ENCODE measurements around the gene LIMK2. TPM values are rescaled to one million over a fixed set of nuclear protein-coding genes. Genes with fewer than 3 reads are reported as not detected.

Gene LIMK2
- total RNA-seq, 2 donors from 2014 or later: 27.5 to 79.8 TPM

DNA sequence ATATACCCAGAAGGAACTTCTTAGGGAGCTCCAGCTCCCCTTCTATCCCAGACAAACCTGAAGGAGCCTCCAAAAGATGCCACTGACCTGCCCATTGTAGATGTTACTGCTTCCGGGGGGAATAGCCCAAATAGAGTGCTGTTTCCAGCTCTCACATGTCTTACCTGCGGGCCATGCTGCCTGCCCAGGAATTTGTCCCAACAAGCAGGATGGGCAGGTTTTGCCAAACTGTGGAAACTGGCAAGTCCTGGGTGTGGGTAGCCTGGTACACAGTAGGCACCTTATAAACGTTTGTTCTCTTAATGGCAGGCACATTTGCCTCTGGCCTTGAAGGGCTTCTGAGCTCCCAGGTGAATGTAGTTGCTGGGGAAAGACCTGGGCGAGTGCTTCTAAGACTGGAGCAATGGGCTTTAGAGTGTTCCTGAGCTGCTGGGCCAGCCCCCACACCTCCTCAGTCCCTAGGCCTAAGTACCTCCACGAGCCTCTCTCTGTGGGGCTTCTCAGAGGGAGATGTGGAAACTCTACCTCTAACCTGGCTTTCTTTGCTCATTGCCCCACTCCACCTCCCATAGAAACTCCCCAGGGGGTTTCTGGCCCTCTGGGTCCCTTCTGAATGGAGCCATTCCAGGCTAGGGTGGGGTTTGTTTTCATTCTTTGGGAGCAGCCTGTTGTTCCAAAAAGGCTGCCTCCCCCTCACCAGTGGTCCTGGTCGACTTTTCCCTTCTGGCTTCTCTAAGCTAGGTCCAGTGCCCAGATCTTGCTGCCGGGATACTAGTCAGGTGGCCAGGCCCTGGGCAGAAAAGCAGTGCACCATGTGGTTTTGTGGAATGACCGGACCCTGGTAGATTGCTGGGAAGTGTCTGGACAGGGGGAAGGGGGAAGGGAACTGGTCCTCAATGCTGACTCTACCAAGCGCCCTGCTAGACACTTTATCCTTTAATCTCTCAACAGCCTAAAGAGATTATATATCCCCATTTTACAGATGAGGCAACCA is 37.2 kb downstream of the LIMK2 start:
- no peak for TF ChIP-seq POLR2A (IDR thresholded peaks at IDR 0.05)
- TF ChIP-seq, protein P1, sequence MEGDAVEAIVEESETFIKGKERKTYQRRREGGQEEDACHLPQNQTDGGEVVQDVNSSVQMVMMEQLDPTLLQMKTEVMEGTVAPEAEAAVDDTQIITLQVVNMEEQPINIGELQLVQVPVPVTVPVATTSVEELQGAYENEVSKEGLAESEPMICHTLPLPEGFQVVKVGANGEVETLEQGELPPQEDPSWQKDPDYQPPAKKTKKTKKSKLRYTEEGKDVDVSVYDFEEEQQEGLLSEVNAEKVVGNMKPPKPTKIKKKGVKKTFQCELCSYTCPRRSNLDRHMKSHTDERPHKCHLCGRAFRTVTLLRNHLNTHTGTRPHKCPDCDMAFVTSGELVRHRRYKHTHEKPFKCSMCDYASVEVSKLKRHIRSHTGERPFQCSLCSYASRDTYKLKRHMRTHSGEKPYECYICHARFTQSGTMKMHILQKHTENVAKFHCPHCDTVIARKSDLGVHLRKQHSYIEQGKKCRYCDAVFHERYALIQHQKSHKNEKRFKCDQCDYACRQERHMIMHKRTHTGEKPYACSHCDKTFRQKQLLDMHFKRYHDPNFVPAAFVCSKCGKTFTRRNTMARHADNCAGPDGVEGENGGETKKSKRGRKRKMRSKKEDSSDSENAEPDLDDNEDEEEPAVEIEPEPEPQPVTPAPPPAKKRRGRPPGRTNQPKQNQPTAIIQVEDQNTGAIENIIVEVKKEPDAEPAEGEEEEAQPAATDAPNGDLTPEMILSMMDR (IDR thresholded peaks at IDR 0.05): no peak
- DNase-seq (no peak), ATAC-seq (no peak)
- intact Hi-C loops (cut with DNase I): no loop called here
- no peaks in the 10 kb centered on the region for H3K9me3 ChIP-seq
- H3K4me1 ChIP-seq: peaks cover 76% of the 10 kb centered on the region
- H3K27me3 ChIP-seq: no peaks in the 10 kb centered on the region
- H3K27ac ChIP-seq: peak overlapping the region; percentile 18 to 81 (median 74)
- no peak overlapping the region for H3K4me3 ChIP-seq
- H3K36me3 ChIP-seq (replicated peaks in 1 of 2; ENCODE audit: insufficient read depth in 1 of 2, low read depth in 2 of 2): no peaks in the 10 kb centered on the region
- WGBS, 2 donors: 49 to 53% methylated on average over 6 to 9 of the region's 9 CpGs

DNA sequence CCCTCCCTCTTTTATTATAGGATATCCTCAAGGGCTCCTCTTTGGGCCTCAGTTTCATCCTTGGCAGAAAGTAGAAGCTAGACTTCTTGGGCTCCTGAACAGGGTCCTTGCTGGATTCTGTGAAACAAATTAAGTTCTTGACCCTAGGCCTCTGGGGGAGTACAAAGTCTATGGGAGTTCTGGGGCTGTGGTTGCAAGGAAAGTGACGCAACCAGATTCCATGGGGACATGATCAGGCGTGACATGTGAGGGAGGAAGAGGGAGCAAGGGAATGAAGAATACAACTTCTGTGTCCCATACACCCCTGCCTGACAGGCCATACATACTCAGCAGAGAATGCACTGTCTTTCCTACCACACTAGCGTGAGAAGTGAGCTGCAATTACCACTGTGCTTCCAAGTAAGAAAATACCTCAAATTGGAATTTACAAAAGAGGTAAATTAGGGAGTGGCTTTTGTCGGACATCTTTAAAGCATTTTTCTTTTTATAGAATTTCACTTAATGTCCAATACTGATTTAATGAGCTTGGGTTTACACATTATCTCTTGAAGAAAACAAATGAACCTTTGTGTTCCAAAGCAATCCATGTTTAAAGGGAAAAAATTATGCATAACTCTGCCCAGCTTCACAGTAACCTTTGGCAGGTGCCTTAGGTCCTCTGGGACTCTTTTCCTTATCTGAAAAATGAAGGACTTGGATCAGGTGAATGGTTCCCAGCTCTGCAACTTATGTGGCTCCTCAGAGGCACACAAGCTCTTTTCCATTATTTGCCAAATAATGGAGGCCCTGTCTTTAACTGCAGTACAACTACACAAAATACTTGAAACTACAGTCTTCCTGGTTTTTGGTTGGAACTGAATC is 38.9 kb downstream of the LIMK2 start:
- no peak for TF ChIP-seq POLR2A (IDR thresholded peaks at IDR 0.05)
- TF ChIP-seq, protein P1 (IDR thresholded peaks at IDR 0.05): no peak
- Histone ChIP-seq H3K27ac (peak overlapping the region; percentile 18 to 81 (median 74)), H3K4me1 (peaks cover 82% of the 10 kb centered on the region), H3K36me3 (replicated peaks in 1 of 2; ENCODE audit: insufficient read depth in 1 of 2, low read depth in 2 of 2) (no peaks in the 10 kb centered on the region), H3K27me3 (no peaks in the 10 kb centered on the region), H3K4me3 (no peak overlapping the region), H3K9me3 (no peaks in the 10 kb centered on the region)
- intact Hi-C loops (cut with DNase I): no loop called here
- DNase-seq: peak in 1 of 4 donors; percentile 42
- 16 to 19% methylated on average over 4 of the region's 4 CpGs for WGBS, 2 donors
- peak; percentile 7 for ATAC-seq

DNA sequence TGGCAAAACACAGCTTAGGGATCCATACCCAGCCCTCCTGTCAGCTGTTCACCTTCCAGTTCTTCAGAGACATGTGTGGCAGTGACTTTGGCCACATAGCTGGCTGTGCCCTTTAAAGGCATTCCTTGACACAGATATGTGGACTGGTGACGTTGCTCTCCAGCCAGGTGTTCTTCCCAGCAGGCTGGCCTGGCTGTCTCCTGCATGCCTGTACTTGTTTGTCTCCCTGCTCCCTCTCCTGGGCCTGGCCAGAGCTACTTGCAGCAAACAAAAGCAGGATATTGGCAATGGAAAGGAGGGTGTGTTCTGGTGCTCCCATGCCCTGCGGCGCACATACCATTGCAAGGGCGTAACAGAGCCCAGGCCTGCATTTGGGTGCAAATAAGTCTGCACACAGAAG is 41.9 kb downstream of the LIMK2 start:
- Histone ChIP-seq H3K36me3 (replicated peaks in 1 of 2; ENCODE audit: insufficient read depth in 1 of 2, low read depth in 2 of 2) (peaks cover 0 to 4% of the 10 kb centered on the region in 2 donors), H3K9me3 (no peaks in the 10 kb centered on the region), H3K4me1 (peaks cover 67% of the 10 kb centered on the region), H3K27ac (peak overlapping the region; percentile 48 to 81 (median 71)), H3K4me3 (no peak overlapping the region), H3K27me3 (no peaks in the 10 kb centered on the region)
- DNase-seq (peak; percentile 82 to 92 (median 89)), ATAC-seq (peak; percentile 86)
- 12 to 39% methylated on average over 4 of the region's 4 CpGs for WGBS, 2 donors
- no peak for TF ChIP-seq POLR2A (IDR thresholded peaks at IDR 0.05)
- TF ChIP-seq, protein P1 (IDR thresholded peaks at IDR 0.05): peak in 4 of 7 experiments; percentile 47 to 61 (median 55)
- intact Hi-C loops (cut with DNase I): no loop called here

DNA sequence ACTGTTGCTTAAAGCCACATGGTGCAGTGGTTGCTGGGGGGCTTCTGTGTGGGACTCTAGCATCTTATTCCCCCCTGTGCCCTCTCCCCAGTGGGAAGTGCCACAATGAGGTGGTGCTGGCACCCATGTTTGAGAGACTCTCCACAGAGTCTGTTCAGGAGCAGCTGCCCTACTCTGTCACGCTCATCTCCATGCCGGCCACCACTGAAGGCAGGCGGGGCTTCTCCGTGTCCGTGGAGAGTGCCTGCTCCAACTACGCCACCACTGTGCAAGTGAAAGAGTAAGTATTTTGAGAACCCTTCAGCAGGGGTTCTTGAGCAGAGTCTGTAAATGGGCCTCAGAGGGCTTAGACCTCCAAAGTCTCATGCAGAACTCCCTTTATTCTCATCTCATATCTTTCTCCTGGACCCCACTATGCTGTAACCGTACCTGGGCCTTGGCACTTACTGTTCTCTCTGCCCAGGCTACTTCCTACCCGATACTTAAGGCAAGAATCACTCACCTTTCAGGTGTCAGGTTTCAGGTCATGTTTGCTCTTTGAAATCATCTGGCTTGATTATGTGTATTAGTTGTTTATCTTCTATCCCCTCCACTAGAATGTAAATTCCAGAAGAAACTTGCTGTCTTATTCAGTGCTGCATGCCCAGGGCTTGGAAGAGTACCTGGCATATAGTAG is 47.8 kb downstream of the LIMK2 start:
- H3K9me3 ChIP-seq: no peaks in the 10 kb centered on the region
- WGBS, 2 donors: 69 to 73% methylated on average over 6 to 8 of the region's 8 CpGs
- H3K36me3 ChIP-seq (replicated peaks in 1 of 2; ENCODE audit: insufficient read depth in 1 of 2, low read depth in 2 of 2): peaks cover 0 to 21% of the 10 kb centered on the region in 2 donors
- DNase-seq (no peak), ATAC-seq (no peak)
- no peak overlapping the region for H3K4me3 ChIP-seq
- peaks cover 15% of the 10 kb centered on the region for H3K4me1 ChIP-seq
- TF ChIP-seq, protein P1 (IDR thresholded peaks at IDR 0.05): no peak
- no peak for TF ChIP-seq POLR2A (IDR thresholded peaks at IDR 0.05)
- H3K27me3 ChIP-seq: no peaks in the 10 kb centered on the region
- intact Hi-C loops (cut with DNase I): no loop called here
- no peak overlapping the region for H3K27ac ChIP-seq

Measured in body of pancreas (tissue), 4 donors.